Inferior parietal cortex (tissue), 1 donor: ENCODE data around the gene DOCK10.
"Not testable (repeated sequence)": the region's sequence is repeated elsewhere in the genome, so short reads cannot be mapped to it uniquely, and the experiment has no call there.

Experiments used
- DNase-seq: peaks from one replicate; pipeline ENCODE4 v3.0.0-alpha.2; 2016; ENCODE audit errors: extremely low spot score

Gene DOCK10

DNA sequence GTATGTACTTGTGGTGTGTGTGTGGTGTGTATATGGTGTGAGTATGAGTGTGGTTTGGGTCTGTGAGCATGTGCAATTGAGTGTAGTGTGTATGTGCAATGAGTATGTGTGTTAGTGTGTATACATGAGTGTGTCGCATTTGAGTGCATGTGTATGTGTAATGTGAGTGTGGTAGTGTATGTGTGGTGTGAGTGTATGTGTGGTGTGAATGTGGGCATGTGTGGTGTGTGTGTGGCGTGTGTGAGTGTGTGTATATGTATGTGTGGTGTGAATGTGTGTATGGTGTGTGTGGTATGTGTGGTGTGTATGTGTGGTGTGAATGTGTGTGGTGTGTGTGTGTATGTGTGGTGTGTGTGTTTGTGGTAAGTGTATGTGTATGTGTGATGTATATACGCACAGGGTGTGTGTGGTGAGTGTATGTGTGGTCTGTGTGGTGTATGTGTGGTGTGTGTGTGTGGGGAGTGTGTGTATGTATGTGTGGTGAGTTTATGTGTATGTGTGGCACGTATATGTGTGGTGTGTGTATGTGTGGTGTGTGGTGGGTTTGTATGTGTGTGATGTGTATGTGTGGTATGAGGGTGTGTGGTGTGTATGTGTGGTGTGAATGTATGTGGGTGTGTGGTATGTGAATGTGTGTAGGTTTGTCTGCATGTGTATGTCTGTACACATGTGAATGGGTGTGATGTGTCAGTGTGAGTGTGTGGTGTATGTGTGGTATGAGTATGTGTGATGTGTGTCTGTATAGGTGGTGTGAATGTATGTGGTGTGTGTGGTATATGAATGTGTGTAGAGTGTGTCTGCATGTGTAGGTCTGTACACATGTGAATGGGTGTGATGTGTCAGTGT, 123.4 kb downstream of the DOCK10 start:
- no peak for DNase-seq

DNA sequence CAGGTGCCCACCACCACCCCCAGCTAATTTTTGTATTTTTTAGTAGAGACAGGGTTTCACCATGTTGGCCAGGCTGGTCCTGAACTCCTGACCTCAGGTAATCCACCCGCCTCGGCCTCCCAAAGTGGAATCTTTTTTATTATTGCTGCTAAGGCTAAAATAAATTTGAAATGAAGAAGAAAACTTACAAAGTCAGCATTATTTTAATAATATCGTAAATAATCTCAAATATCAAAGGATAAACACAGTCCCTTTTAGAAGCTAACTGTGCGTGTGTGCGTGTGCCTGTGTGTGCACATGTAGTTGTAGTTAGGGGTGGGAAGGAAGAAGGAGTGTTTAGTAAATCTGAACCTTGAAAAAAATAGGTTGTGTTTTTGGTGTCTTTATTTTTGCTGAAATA, 125.0 kb downstream of the DOCK10 start:
- not testable (repeated sequence) for DNase-seq

GRCh38 chr2:224915136-224915535, 127.1 kb downstream of the DOCK10 start:
- no peak for DNase-seq

DNA sequence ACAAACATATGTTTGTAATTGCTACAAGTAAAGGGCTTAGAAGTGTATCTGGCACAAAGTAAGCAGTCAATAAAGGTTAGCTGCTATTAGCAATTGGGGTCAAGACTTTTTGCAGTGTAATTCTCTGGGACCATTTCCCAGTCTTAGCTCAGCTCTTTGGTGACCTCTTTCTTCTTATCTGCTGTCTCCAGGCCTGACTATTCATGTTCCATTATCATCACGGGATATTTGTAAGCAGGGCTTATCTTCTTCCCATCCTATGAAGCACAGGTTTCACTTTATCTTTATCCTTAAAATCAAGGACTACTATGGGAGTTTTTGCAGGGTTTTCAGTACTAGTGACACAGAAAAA, 131.7 kb downstream of the DOCK10 start:
- DNase-seq: no peak

DNA sequence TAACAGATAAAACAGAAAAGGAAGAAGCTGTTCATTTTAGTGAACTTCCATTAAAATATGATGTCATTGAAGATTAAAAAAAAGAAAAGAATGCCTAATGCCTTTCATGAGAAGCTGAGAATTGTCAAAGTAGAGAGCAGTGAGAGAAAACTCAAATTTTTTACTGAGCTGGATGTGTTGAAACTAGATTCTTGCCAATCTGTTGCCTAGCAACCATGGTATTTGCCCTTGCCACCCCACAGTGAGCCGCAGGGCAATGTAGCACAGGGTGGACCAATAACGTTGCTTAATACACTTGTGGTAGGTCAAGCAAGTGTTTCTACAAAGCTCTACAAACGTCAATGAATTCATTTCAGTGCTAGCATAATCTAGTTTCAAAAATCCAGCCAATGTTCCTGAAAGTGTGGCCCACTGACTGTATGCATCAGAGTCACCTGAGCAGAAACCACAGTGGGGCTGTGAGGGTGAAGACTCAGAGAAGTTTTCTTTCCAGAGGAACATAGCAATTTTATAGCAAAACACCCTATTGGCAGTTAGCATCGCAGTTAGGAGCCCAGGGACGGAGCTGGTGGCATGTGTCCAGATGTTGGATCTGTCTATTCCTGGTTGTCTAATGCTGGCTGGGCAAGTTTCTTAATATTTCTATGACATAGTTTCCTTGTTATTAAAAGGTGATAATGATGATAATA, 132.2 kb downstream of the DOCK10 start:
- peak; percentile 31 for DNase-seq

- DNase-seq: no peak
These were observed 133.4 kb downstream of the DOCK10 start for GRCh38 chr2:224908818-224909217.

GRCh38 chr2:224904381-224904780, 137.9 kb downstream of the DOCK10 start:
- no peak for DNase-seq

GRCh38 chr2:224903621-224904020, 138.6 kb downstream of the DOCK10 start:
- no peak for DNase-seq

DNA sequence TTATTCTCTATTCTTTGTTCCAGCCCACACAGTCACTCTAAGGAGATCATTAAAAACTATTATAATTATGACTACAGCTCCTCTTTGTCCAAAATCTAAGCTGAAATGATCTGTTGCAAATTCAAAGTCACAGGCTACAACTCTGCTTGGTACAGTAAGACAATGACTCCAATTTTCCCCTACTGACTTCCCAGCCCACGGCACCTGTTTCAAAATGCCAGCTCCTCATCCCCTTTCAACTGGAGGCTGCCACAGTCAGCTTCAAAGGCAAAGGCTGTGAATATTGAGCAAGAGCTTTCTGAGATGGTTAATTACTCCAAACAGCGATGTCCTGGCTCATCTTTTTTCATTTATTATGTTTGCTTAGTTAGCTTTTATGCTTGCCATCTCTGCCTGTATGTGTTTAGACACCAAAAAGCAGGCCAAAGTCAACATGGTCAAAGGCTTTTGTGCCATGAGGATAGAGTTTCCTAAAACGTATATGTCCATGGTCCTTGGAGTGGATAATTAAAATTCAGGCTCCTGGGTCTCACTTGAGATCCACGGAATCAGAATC, 141.1 kb downstream of the DOCK10 start:
- no peak for DNase-seq

GRCh38 chr2:224895377-224895776, 146.9 kb downstream of the DOCK10 start:
- no peak for DNase-seq

- peak; percentile 27 for DNase-seq
These were observed 147.9 kb downstream of the DOCK10 start for GRCh38 chr2:224894356-224894755.

DNA sequence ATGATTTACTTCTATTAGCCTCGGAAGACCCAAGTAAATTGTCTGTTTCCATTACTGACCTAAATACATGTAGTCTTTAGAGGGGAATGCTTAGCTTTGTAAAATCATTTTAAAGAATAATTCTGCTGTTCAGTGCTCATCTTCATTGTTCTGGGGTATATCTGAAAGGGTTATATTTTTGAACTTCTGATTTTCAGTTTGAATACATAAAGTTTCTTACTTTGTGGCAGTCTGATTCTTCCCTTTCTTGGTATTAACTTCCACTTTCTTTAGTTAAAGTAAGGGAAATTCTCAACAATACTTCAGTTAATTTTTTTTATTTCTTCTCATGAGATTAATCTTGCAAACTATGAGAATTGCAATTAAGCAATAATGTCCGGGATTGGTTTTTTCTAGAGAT, 148.4 kb downstream of the DOCK10 start:
- no peak for DNase-seq

GRCh38 chr2:224892574-224893204, 149.6 kb downstream of the DOCK10 start:
- DNase-seq: no peak

GRCh38 chr2:224890372-224890771, 151.9 kb downstream of the DOCK10 start:
- no peak for DNase-seq

- no peak for DNase-seq
These were observed 155.1 kb downstream of the DOCK10 start for GRCh38 chr2:224887141-224887540.

- no peak for DNase-seq
These were observed 156.3 kb downstream of the DOCK10 start for GRCh38 chr2:224885836-224886547.

DNA sequence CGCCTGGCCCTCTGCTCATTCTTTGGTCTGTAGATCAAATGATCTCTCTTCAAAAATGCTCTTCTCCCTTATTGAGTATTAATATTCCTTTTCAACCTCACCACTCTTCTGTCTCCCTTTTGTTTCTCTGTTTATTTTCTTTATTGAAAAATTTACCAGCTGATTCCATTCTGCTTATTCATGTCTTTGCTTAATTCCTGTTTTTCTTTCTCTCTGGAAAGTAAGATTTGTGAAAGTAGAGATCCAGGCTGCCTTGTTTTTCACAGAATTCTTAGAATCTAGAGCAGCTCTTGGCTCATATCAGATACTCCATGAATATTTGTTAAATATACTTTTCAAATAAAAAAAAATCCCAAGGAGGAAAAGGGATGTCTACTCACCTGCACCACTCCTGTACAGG, 157.0 kb downstream of the DOCK10 start:
- DNase-seq: no peak

- no peak for DNase-seq
These were observed 158.1 kb downstream of the DOCK10 start for GRCh38 chr2:224884188-224884587.

DNA sequence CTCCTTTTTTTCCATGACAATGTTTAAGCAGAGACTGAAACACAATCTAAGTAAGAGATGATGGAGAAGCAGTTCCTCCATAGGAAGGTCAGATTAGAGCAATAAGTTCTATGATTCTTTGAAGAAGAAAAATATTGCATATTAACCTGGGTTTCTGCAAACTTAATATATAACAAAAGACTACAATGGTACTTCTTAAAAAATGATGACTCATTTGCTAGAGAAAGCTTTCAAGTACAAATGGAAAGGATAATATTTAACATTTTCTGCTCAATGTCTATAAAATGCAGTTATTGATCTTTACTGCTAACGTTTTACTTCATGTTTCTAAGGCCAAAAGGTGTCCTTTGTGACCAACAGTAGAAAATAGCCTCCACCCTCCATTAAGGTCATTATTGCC, 158.6 kb downstream of the DOCK10 start:
- no peak for DNase-seq

DNA sequence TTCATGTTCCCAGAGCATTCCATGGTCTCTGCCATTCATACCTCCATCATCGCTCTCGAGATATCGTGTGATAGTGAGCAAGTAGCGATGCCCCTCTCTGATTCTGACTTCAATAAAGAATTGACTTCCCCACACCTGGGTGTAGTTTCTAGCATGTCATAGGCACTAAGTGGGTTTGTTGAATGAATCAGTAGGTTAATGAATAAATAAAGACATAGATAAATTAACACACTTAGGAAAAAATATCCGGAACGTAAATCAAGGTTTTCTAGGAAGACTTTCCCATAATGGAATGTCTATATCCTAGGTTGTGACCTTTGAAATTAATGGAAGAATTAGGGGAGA, 159.1 kb downstream of the DOCK10 start:
- no peak for DNase-seq

GRCh38 chr2:224882291-224883171, 159.7 kb downstream of the DOCK10 start:
- no peak for DNase-seq
